Putamen (tissue), 1 donor: ENCODE measurements around the gene AFTPH.

Experiments used
- DNase-seq: peaks from one replicate; pipeline ENCODE4 v3.0.0-alpha.2; 2016; ENCODE audit warnings: low spot score

The AFTPH gene, protein sequence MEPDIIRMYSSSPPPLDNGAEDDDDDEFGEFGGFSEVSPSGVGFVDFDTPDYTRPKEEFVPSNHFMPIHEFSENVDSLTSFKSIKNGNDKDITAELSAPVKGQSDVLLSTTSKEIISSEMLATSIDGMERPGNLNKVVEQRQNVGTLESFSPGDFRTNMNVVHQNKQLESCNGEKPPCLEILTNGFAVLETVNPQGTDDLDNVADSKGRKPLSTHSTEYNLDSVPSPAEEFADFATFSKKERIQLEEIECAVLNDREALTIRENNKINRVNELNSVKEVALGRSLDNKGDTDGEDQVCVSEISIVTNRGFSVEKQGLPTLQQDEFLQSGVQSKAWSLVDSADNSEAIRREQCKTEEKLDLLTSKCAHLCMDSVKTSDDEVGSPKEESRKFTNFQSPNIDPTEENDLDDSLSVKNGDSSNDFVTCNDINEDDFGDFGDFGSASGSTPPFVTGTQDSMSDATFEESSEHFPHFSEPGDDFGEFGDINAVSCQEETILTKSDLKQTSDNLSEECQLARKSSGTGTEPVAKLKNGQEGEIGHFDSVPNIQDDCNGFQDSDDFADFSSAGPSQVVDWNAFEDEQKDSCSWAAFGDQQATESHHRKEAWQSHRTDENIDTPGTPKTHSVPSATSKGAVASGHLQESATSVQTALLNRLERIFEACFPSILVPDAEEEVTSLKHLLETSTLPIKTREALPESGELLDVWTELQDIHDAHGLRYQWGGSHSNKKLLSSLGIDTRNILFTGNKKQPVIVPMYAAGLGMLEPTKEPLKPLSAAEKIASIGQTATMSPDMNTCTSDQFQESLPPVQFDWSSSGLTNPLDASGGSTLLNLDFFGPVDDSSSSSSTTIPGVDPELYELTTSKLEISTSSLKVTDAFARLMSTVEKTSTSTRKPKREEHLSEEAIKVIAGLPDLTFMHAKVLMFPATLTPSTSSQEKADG

DNA sequence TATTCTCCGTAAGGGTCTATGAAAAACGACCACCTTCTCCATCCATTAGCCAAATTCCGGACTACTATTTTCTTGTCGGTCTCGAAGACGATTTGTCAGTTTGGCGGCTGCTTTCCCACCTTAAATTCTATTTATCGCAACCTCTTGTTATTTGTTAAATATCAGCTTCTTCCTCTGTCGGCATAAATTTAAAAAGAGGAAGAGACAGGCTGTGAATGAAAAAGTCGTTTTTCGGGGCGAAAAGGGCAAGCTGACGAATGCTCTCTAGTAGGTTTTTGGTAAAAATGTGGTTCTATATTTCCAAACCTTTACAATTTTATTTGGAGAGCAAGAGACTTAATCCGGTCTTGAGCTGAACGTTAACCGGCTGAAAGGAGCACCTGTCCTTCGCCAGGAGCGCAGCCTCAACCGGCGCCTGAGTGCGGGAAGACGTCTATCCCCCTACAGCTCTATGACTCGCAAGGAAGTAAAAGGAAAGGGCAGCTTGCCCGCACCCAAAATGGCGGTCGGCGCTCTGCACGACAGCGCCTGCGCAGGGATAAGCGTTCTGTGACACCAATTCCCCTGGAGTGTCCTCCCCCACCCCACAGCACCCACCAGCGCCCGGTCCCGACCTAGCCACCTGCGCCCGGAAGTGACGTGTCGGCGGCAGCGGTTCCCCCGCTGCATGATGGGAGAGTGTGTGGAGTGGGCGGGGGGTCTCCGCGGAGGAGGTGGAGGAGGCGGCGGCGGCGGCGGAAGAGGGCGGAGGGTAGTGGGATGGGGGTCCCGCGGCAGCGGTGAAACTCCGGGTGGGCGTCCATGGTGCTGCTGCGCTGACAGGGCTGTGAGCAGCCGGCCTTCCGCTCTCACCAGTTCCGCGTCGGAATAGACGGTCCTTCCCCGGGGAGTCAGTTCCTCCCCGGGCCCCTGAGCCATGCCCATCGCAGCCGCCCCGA, at the start of gene AFTPH:
AFTPH (plus strand) TSS at position 663 of the 938 bp plus-strand sequence. CDS start 27,147 bp downstream, outside the sequence.
- peak; percentile 99 for DNase-seq

DNA sequence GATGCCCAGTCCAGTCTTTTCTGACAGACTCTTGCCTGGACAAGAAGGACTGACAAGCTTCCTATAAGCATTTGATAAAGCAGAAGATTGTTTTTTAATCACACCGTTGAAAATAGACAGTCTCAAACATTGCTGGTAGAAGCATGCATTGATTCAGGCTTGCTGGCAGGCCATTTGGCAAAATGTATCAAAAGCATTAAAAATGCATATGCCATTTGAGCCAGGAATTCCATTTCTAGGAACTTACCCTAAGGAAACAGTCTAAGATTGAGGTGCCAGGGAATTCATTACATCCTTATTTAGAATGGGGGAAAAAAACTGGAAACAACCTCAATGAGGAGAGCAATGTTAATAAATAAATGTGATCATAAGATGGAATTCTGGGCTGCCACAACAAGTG, 49.5 kb upstream of the AFTPH start:
- no peak for DNase-seq

DNA sequence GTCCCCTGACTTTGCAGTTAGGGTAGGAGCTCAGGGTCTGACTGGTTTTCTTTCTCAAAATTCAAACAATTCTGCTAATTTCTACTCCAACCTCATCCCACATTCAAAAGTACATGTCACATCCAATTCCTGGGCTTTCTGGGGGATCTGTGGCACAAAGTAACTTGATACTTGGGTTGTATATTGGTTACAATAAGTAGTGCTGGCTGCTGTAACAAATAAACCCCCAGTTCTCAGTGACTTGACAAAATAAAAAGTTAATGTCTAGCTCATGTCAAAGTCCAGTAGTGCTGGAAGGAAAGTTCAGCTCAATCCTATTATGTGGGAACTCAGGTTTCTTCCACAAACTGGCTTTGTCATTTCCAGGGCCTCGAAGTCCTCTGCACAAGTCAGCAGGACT, 47.1 kb upstream of the AFTPH start:
- DNase-seq = no peak

DNA sequence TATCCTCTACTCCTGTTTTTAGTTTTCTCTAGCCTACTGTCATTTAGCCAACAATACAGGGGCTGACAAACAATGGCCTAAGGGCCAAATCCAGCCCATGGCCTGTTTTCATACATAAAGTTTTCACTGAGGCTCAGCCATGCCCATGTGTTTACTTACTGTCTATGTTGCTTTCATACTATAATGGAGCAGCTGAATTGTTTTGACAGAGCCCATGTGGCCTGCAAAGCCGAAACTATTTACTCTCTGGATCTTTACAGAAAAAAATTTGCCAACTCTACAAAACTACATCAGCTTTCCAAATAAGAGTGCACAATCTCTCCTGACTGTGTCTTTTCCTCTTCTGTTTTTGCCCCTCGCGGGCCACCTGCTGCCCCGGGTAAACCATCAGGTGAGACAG, 46.1 kb upstream of the AFTPH start:
- DNase-seq = no peak

DNA sequence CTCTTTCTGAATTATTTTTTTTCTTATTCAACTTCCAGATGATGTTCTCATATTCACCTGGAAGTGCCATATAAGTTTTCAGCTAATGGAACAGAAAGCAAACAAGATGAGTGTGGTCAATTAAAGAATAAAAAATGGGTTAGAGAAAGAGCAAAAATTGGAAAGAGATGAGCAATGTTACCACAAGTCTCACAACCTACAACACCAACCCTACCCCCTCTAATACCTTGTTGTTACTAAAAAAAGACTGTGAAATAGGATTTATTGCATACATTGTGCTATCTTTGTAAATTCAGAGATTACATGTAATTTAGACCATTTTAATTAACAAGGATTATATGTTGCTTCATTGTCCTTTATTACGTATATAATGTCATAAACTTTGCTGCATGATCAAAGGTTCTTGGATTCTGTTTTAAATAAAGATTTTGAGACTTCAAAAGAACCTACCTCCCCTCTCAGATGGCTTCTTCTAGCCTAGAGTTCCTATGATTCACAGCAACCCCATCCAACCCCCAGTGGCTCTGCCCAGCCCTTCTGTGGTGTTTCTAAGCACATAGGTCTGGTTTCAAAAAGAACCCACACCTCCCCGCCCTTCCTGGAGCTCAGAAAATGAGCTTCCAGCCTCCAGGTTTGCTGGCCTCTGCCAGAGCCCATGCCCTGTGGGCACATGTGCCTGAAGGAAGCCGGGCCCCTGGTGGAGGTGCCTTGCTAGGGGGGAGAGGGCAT, 45.5 kb upstream of the AFTPH start:
- DNase-seq = no peak

DNA sequence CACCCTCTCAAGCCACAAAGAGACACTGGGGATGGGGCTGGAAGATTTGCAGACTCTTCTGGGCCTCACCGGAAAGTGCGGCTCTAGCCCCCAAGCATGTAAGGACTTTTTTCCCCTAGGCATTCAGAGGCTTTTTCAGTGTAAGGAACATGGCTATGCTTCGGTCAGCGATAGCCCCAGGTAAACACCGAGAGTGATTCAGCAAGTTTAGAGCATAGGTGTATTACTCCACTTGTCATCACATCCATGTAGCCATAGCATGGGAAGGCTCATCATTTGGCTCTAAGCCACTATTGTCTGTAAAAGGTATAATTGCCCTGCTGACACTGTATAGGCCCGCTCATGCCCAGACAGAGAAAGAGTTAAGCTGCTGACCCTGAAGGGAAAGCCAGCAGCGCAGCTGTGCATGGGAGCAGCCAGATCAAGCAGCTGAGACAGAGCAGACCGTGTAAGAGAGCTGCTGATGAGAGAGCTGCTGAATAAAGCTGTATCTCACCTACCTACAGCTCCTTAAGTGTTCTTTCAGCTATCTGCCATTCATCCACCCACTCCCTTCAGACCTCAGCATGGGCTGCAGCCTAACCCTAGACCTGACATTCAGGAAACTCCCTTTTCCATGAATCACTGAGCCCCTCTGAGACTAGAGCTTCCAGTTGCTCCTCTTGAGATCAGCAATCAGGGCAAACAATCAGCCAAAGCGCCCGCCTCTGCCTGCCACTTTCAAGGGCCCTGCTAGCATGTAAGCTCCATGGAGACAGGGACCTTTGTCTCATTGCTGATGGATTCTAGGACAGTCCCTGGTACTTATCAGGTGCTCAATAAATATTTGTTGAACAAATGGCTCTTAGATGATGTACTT, 44.6 kb upstream of the AFTPH start:
- no peak for DNase-seq

DNA sequence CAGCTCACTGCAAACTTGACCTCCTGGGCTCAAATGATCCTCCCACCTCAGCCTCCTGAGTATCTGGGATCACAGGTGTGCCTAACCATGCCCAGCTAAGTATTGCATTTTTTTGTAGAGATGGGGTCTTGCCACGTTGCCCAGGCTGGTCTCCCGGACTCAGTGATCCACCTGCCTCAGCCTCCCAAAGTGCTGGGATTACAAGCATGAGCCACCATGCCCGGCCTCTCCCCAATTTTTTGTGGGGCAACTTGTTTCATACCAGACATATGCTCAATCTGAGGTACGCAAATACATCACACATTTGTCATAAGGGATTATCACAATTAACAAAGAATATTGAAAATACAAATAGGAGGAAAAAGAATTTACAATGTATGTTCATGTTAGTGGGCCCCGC, 42.5 kb upstream of the AFTPH start:
- DNase-seq = no peak

DNA sequence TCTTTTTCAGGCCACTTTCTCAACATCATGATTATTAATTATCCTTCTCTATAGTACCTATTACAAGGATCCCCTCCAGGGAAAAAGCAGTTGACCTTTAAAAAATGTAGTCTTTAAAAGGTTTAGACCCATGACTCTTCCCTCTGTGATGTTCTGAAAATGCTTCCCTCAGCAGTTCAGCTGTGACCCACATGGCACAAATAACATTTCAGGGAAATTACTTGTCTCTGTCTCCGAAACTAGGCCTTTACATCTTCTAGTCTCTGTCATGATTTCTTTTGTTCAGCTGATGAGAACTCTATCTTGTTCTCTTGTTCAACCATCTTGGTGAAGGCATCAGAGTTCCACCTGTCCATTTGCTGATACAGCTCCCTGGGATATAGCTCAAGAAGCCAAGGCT, 41.9 kb upstream of the AFTPH start:
- no peak for DNase-seq

DNA sequence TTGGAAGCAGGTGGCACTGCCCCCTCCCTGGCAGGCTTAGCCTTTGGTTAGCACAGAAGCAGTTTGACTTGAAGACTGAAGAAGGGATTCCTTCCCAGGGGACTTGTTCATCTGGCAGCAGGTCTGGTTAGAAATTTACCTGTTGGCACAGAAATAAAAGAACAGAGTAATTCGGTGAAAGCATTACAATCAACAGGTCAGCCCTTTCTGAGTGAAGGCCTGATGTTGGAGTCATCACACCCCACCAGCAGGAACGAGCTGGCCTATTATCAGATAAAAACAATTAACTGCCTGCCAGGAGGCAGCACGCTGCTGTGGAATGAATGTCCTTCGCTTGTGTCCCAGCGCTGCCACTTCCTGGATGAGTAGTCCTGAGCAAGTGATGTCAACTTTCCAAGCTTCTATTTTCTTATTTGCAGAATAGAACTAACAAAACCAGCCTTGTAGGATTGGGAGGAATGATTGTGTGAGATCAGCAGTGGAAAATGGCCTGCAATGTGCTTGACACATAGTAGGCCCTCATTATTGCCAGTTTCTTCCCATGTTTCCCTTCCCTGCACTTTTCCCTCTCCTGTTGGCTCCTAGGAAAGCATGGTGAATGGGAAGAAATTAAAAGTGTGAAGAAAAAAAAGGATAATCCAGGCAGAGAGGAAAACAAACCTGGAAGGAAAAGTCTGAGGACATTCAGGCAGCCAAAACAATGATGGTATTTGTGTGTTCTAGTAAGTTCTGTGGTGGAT, 41.2 kb upstream of the AFTPH start:
- no peak for DNase-seq

DNA sequence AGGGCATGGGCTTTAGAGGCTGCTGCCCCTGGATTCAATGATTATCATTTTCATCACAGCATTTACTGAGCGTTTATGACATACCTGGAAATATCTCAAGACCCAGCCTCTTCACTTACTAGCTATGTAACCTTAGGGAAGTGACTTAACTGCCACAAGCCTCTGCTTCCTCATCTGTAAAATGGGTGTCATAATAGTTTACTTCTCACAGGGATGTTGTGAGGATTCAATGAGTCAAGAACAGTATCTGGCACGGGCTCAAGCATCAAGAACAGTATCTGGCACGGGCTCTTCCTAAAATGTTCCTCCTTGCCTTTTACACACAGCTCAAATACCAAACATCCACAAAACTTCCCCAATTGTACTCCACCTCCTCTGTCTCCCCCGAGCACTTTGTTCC, 38.8 kb upstream of the AFTPH start:
- no peak for DNase-seq

DNA sequence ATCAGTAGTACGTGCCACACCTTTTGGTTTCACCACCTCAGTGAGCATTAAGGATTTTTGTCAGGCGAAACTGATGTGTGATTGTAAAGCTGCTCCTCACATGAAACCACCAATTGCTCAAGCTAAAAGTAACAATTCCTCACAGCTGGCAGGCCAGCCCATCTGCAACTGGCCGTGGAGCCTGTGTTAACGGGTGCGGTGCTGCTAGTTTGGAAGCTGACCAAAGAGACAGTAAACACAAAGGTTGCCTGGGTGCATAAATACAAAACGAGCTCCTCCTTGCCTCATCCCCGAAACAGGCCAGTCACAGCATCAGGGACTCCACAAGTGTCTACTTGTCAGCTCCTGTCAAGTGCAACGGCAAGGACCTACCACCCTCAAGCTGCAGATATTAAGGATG, 38.2 kb upstream of the AFTPH start:
- DNase-seq = no peak

DNA sequence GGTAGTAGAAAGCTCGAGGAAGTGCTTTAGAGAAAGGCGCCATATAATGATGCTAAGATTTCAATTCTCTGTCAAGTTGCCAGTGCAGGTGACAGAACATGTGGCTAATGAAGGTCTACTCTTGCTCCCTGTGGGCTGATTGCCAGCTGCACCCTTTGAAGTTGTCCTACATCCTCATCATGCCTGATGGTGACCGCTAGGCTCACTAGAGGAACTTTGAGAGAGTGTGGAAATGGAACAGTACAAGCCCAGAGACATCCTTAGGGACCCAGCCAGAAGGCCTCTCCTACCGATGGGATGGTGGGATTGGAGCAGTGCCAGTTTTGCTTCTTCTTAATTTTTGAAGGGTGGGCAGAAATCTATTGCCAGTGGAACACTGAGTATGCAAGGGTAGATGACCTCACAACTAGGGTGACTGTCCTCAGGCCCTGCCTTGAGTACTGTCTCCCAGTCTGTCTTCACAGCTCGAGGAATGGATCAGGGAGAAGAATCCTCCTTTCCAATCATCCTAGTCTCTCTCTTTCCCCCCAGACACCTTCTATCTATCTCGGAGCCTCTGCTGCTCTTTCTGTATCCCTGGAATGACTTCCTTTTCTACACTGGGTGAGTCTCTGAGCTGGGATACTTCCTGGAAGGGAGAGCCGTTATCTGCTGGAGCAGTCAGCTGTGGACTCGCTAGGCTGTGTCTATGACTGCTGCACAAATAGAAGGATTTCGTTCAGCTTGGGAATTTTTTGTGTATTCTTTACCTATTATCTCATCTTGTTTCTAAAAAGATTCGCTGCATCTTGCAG, 36.7 kb upstream of the AFTPH start:
- no peak for DNase-seq

DNA sequence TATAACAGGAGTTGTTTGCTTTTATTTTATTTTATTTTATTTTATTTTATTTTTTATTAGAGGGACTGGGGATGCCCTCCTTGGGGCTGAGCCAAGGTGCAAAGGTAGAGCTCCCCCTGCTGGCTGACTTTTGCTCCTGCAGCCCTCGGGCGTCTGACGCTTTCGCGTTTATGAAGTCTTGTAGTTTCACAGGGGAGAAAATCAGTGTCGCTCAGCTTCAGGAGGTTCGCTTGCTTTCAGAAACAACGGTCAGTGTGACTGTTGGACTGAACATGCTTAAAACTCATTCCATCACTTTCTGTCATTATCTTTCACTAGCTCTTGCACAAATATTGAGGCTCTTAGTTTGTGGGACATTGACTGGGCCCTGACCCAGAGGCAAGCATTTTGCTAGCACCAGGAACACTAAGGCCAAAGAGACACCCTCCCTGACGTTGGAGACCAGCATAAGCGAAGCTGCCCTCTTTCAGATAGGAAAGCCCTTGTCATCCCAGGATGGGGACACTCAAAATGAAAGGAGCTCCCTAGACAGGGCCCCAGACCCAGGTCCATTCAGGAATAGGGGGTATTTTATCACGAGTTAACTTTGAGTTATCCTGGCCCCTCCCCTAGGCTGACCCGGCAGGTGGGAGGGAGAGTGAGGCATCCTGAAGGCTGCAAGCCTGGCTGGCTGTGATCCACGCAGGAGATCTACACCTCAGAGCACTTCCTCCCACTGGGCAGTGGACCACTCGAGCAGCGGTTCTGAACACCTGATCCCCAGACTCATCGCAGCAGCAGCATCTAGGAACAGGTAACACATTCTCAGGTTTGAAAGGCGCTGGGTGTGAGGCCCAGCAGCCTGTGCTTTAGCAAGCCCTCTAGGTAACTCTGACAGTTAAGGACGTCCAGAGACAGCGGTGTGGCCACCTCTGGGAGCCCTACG, 35.8 kb upstream of the AFTPH start:
- peak; percentile 27 for DNase-seq

DNA sequence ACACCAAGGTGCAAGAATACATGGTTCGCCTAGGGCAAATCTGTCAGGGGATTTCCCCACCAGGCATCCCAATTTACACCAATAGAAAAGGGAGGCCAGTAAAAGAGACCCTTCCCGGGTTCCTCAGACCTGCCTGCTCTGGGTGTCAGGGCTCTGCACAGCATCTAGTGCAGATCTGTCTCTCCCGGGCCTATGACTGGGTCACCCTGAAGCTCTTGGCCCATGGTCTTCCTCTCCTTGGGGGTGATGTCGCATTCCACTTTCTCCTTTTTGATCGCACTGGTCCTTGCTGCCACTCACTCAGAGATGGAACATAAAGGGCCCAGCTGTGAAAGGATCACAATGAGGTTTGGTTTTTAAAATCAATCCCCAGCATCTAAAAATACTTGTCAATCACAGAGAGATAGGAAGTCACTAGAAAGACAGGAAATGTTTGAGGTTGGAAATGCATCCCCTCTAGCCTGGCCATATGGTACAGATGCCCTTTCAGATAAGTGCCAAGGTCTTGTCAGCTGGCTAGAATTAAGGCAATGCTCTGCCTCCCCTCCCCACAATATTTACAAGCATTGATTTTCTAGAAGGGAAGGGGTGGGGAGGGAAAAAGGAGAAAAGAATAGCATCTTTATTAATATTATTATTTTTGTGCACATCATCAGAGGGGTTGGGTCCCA, 34.9 kb upstream of the AFTPH start:
- DNase-seq = no peak

DNA sequence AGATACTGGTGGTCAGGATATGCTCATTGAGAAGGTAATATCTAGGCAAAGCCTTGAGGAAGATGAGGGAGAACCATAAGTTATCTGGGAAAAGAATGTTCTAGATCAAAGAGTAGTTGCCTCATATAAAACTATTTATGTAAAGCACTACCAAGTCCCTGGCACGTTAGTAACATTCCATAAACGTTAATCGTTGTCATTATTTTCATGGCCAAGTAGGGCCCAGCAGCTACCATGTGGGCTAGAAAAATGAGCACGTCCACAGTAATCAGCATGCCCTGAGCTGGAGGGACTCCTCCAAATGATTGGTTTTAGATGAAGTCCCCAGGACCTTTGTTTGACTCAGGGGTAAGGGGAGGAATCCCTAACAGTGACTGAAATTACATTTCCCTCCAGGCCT, 32.7 kb upstream of the AFTPH start:
- no peak for DNase-seq

DNA sequence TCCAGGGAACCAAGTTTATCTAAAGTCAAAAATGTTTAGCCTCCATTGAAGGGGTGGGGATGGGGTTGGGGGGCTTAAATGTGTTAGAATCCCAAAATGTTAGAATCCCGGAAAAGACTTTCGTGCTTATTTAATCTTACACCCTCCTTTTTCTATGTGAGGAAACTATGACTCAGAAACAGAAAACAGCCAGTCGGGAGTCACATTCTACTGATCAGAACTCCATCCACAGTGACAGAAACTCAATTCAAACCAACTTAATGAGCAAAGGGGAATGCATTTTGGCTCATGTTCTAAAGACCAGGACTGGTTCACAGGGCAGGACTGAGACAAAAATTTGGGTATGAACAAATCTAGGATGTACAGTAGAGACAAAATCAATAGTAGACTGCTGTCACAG, 31.9 kb upstream of the AFTPH start:
- DNase-seq = no peak

DNA sequence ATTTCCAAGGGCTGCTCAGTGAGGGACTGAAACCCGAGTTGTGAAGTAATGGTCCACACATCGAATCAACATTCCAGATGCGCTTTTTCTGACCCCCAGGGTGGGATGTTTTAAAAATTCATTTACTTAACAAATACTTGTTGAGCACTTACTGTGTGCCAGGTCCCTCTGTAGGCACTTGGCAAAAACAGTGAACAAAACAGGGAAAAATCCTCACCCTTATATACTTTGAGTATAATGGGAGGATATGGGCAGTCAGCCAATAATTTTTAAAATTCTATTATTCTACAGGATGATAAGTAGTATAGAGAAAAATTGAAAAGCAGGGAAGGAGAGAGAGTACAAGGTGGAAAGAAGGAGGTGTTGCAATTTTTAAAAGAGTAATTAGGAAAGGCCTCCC, 31.3 kb upstream of the AFTPH start:
- DNase-seq = no peak
